SK-N-MC (cell line): Measurements from ENCODE around the gene AOC3.

Source experiments
- EZH2 ChIP-seq: fragments of 200-600 bp; sonication (generic); IDR thresholded peaks from one replicate; pipeline ENCODE4 v1.6.1; 2017; ENCODE audit warnings: antibody characterized with exemption
- FOXP2 ChIP-seq: optimal IDR thresholded peaks from 2 replicates; pipeline ENCODE3; 2011; ENCODE audit warnings: mild to moderate bottlenecking, moderate library complexity; ENCODE audit not compliant: insufficient read depth; ENCODE audit errors: extremely low read length, control extremely low read depth
- POLR2AphosphoS5 ChIP-seq: IDR thresholded peaks from 2 replicates; pipeline ENCODE4 v1.6.1; 2012; ENCODE audit warnings: mild to moderate bottlenecking, low read depth, low read length, borderline replicate concordance

DNA sequence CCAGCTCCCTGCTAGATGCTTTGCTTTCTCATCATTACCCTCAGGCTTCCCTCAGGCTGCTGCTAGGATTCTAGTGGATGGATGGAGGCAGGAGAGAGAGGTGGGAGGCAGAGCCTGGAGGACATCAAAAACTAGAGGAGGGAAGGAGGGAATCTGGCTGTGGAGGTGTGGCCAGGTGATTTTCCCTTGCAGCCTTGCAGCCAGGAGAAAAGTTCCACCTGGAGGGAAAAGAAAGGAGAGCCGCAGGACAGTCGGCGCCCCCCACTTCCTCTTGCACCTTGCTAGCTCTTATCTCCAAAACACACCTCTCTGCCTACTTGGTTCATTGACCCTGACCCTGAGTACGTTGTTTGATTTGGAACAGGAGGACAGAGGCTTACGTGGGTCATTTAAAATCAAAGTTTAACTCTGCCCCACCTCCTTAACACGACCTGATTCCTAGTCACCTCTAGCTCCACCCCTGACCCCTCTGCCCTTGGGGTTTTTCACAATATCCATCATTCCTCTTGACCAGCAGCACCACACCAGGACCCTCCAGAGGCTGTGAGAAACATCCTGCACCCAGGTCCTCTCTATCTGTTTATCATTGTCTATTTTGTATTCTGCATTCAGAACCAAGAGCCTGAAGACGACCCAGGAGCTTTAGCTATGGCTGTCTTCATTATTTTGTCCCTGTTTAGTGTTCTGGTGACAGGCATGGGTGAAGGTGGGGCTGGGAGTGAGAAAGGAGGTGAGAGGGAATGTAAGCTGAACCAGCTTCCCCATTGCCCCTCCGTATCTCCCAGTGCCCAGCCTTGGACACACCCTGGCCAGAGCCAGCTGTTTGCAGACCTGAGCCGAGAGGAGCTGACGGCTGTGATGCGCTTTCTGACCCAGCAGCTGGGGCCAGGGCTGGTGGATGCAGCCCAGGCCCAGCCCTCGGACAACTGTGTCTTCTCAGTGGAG, 15.9 kb downstream of the AOC3 start:
- TF ChIP-seq EZH2: no peak
- no peak for TF ChIP-seq POLR2AphosphoS5
- no peak for TF ChIP-seq FOXP2
